Brain microvascular endothelial cell (primary cell): ENCODE data around the gene TIGD3.
A peak's percentile ranks its signal among the peaks of the same experiment; 100 is the strongest.

ENCODE experiments used
- DNase-seq: peaks from one replicate; pipeline ENCODE4 v3.0.0-alpha.2; 2020
- H3K27ac ChIP-seq: fragments of 250-450 bp; sonication (Bioruptor Pico); 2 replicates; pipeline ENCODE4 v1.5.1; 2020; ENCODE audit warnings: mild to moderate bottlenecking, moderate library complexity
- H3K27me3 ChIP-seq: fragments of 250-450 bp; sonication (Bioruptor Pico); replicated peaks from 2 replicates; pipeline ENCODE4 v1.5.1; 2020; ENCODE audit warnings: mild to moderate bottlenecking
- H3K36me3 ChIP-seq: fragments of 250-450 bp; sonication (Bioruptor Pico); replicated peaks from 2 replicates; pipeline ENCODE4 v1.5.1; 2020; ENCODE audit warnings: mild to moderate bottlenecking
- H3K4me3 ChIP-seq: 2 replicates; pipeline ENCODE4 v1.5.1; 2011; ENCODE audit warnings: low read depth, mild to moderate bottlenecking, control low read depth, low read length, moderate library complexity
- CTCF ChIP-seq: IDR thresholded peaks from 2 replicates; pipeline ENCODE4 v1.5.1; 2011; ENCODE audit warnings: low read depth, mild to moderate bottlenecking, moderate library complexity, low read length, control low read depth, inconsistent platforms; ENCODE audit errors: missing control alignments
- in situ Hi-C: cut with HindIII; loops from 2 replicates; pipeline ENCODE4 v1.10.0; 2017; ENCODE audit warnings: low sequenced_read_pairs, low pct_ligation_motif_present

Gene TIGD3

GRCh38 chr11:65355776-65356393 is 1.3 kb downstream of the TIGD3 start:
- Histone ChIP-seq H3K27me3 (peaks cover 5% of the 10 kb centered on the region), H3K4me3 (peak overlapping the region; percentile 27), H3K36me3 (peaks cover 20% of the 10 kb centered on the region), H3K27ac (no peak overlapping the region)
- in situ Hi-C loops = no loop called here
- DNase-seq = peak; percentile 38
- TF ChIP-seq CTCF = no peak

- Histone ChIP-seq H3K4me3 (no peak overlapping the region), H3K27ac (no peak overlapping the region), H3K36me3 (peaks cover 15% of the 10 kb centered on the region), H3K27me3 (peaks cover 5% of the 10 kb centered on the region)
- in situ Hi-C loops = no loop called here
- TF ChIP-seq CTCF = no peak
- DNase-seq = no peak
Observed at GRCh38 chr11:65356394-65356972, 1.9 kb downstream of the TIGD3 start.

GRCh38 chr11:65357856-65358356 is 3.4 kb downstream of the TIGD3 start:
- DNase-seq = no peak
- in situ Hi-C loops = no loop called here
- peaks cover 4% of the 10 kb centered on the region for H3K36me3 ChIP-seq
- no peak overlapping the region for H3K4me3 ChIP-seq
- TF ChIP-seq CTCF = no peak
- H3K27ac ChIP-seq = no peak overlapping the region
- peaks cover 5% of the 10 kb centered on the region for H3K27me3 ChIP-seq

GRCh38 chr11:65362320-65362931 is 7.9 kb downstream of the TIGD3 start:
- Histone ChIP-seq H3K27ac (no peak overlapping the region), H3K27me3 (no peaks in the 10 kb centered on the region), H3K36me3 (no peaks in the 10 kb centered on the region), H3K4me3 (no peak overlapping the region)
- in situ Hi-C loops = no loop called here
- no peak for TF ChIP-seq CTCF
- DNase-seq = no peak

- no peaks in the 10 kb centered on the region for H3K27me3 ChIP-seq
- no peak for DNase-seq
- in situ Hi-C loops = no loop called here
- H3K4me3 ChIP-seq = no peak overlapping the region
- TF ChIP-seq CTCF = no peak
- no peak overlapping the region for H3K27ac ChIP-seq
- no peaks in the 10 kb centered on the region for H3K36me3 ChIP-seq
Observed at GRCh38 chr11:65362966-65363365, 8.4 kb downstream of the TIGD3 start.
